HepG2 (cell line): ENCODE measurements around the gene PDGFRA. TPM values are rescaled to one million over a fixed set of nuclear protein-coding genes. Genes with fewer than 3 reads are reported as not detected.

ENCODE experiments used
- ATAC-seq: fragments of 200-7000 bp; cut with Tn5 transposase; 3 replicates; pipeline ENCODE4 v1.9.1; 2020; ENCODE audit warnings: mild to moderate bottlenecking, moderate library complexity
- BruUV-seq: library from RNA; stranded (reverse); fragments of 400-500 nt; replicated peaks from 2 replicates; lab custom pipeline; 2021; lab: Mats Ljungman, UMichigan
- CTCF ChIA-PET: fragments of 300-600 bp; formaldehyde crosslinking; extraction: SDS; loops from one replicate; lab custom pipeline; 2021; ENCODE audit warnings: low total read pairs, inconsistent platforms, low intra/inter-chr PET ratio; lab: Yijun Ruan, JAX
- POLR2A ChIA-PET: fragments of 350-600 bp; sonication (Branson Sonifier 250); formaldehyde crosslinking; loops from one replicate; lab custom pipeline; 2020; ENCODE audit warnings: antibody characterized with exemption, inconsistent platforms; lab: Yijun Ruan, JAX
- DNase-seq: peaks from one replicate; pipeline ENCODE4 v3.0.0-alpha.2; 2015; ENCODE audit warnings: low spot score
- FAIRE-seq: peaks from 3 replicates; lab custom pipeline; 2011; peaks lifted over from hg19 to GRCh38; lab: Jason Lieb, UNC
- H2AFZ ChIP-seq: one replicate; pipeline ENCODE4 v1.6.1; 2011; ENCODE audit warnings: low read length, inconsistent platforms
- H3K27ac ChIP-seq: fragments of 300-600 bp; 3 replicates; pipeline ENCODE4 v1.8.0; 2011; ENCODE audit warnings: mixed run types, mild to moderate bottlenecking, mixed read lengths, low read length, inconsistent platforms; ENCODE audit not compliant: insufficient read depth; ENCODE audit errors: extremely low read length
- H3K27me3 ChIP-seq, 2 experiments: fragments of 200-600 bp in 1 of 2; 2 replicates in 1 of 2; 3 replicates in 1 of 2; pipeline versions ENCODE4 v1.6.0 to v1.8.0; 2011; ENCODE audit warnings: low read length in 2 of 2, mild to moderate bottlenecking in 2 of 2, moderate library complexity in 2 of 2, inconsistent platforms in 1 of 2; ENCODE audit not compliant: insufficient read depth in 2 of 2, control insufficient read depth in 1 of 2
- H3K36me3 ChIP-seq, 2 experiments: fragments of 200-600 bp in 1 of 2; replicated peaks in 1 of 2; 2 replicates in 1 of 2; 3 replicates in 1 of 2; pipeline versions ENCODE4 v1.5.1 to v1.8.0; 2011; ENCODE audit warnings: low read length in 2 of 2, inconsistent platforms in 1 of 2; ENCODE audit not compliant: insufficient read depth in 2 of 2, control insufficient read depth in 1 of 2
- H3K4me1 ChIP-seq: 2 replicates; pipeline ENCODE4 v1.5.1; 2012; ENCODE audit warnings: low read length, inconsistent platforms; ENCODE audit not compliant: insufficient read depth
- H3K4me2 ChIP-seq: 2 replicates; pipeline ENCODE4 v1.6.0; 2011; ENCODE audit warnings: low read depth, low read length, inconsistent platforms
- H3K4me3 ChIP-seq, 3 experiments: fragments of 200-600 bp in 1 of 3; sonication (generic), shearing (Covaris generic) in 1 of 3; replicated peaks in 1 of 3; 2 replicates each; pipeline ENCODE4 v1.5.1; 2011 to 2016; ENCODE audit warnings: low read length in 3 of 3, inconsistent platforms in 2 of 3, low read depth in 2 of 3, mild to moderate bottlenecking in 2 of 3, control low read depth in 1 of 3, mixed read lengths in 1 of 3; ENCODE audit not compliant: insufficient read depth in 1 of 3
- H3K79me2 ChIP-seq: one replicate; pipeline ENCODE4 v1.6.1; 2011; ENCODE audit warnings: low read length, inconsistent platforms; ENCODE audit not compliant: insufficient read depth
- H3K9ac ChIP-seq: 2 replicates; pipeline ENCODE4 v1.6.0; 2011; ENCODE audit warnings: mild to moderate bottlenecking, low read depth, low read length, inconsistent platforms; ENCODE audit not compliant: insufficient read depth
- H3K9me3 ChIP-seq: 2 replicates; pipeline ENCODE4 v1.5.1; 2012; ENCODE audit warnings: mild to moderate bottlenecking, low read length
- H4K20me1 ChIP-seq: 2 replicates; pipeline ENCODE4 v1.6.0; 2011; ENCODE audit warnings: inconsistent platforms, mild to moderate bottlenecking, low read length, moderate library complexity; ENCODE audit not compliant: insufficient read depth
- ZEB1 ChIP-seq: IDR thresholded peaks from 2 replicates; pipeline ENCODE4 v1.6.1; 2012; ENCODE audit warnings: mild to moderate bottlenecking, low read depth, inconsistent platforms; ENCODE audit not compliant: insufficient replicate concordance
- ZNF251 ChIP-seq: sonication (generic); formaldehyde crosslinking; IDR thresholded peaks from 2 replicates; pipeline ENCODE4 v1.9.0; 2021; ENCODE audit warnings: mild to moderate bottlenecking, missing genetic modification reagents
- ZNF766 ChIP-seq: sonication (generic); formaldehyde crosslinking; IDR thresholded peaks from 2 replicates; pipeline ENCODE4 v1.5.0; 2020; ENCODE audit warnings: missing genetic modification reagents, borderline replicate concordance
- WGBS: methylation state at CpG from one replicate; pipeline ENCODE4 v1.1.6; 2017; ENCODE audit warnings: low lambda C conversion rate; 5-methylcytosine and 5-hydroxymethylcytosine counted together
- in situ Hi-C: cut with HindIII; loops from 2 replicates; pipeline ENCODE4 v1.10.0; 2017; ENCODE audit warnings: low pct_unique_long_range_greater_than_20kb; ENCODE audit not compliant: extremely low pct_ligation_motif_present
- intact Hi-C: fragments of 100-400 bp; cut with micrococcal nuclease; formaldehyde crosslinking; loops from one replicate; pipeline ENCODE4 v1.10.0; 2022; ENCODE audit not compliant: unreplicated experiment
- polyA plus RNA-seq, 8 experiments: library from polyadenylated mRNA; depleted of rRNA in 3 of 8; stranded (reverse) in 7 of 8; unstranded in 1 of 8; fragments of >200 nt; fragmentation: Illumina TruSeq in 4 of 8; extraction: Trizol in 4 of 8; gene quantifications; 2 replicates each; pipeline versions ENCODE4 v1.2.1 to v1.2.3, GENCODE V29; 2011 to 2016; ENCODE audit warnings: low read depth in 4 of 8, missing spikeins in 1 of 8, mixed read lengths in 1 of 8; ENCODE audit not compliant: insufficient read depth in 1 of 8
- total RNA-seq, 5 experiments: library from RNA; depleted of rRNA; stranded (reverse); fragments of >200 nt; fragmentation: Illumina TruSeq; extraction: Trizol; gene quantifications; 2 replicates each; pipeline ENCODE4 v1.2.3, GENCODE V29; 2016; ENCODE audit warnings: low read depth in 1 of 5
- TF ChIP-seq, protein P1 (sequence below): sonication (generic); formaldehyde crosslinking; IDR thresholded peaks from 2 replicates; pipeline ENCODE4 v1.4.0; 2020; ENCODE audit warnings: missing genetic modification reagents, borderline replicate concordance
- TF ChIP-seq, protein P2 (sequence below): sonication (generic); formaldehyde crosslinking; IDR thresholded peaks from 2 replicates; pipeline ENCODE4 v1.8.0; 2022; ENCODE audit warnings: mild to moderate bottlenecking, missing genetic modification reagents, borderline replicate concordance

The PDGFRA gene
- total and polyA plus RNA-seq, 2 of the 13 experiments (the other 11 are each of a cell fraction or from before 2014, with no cell fraction given): 0.04 TPM; not detected in 1

DNA sequence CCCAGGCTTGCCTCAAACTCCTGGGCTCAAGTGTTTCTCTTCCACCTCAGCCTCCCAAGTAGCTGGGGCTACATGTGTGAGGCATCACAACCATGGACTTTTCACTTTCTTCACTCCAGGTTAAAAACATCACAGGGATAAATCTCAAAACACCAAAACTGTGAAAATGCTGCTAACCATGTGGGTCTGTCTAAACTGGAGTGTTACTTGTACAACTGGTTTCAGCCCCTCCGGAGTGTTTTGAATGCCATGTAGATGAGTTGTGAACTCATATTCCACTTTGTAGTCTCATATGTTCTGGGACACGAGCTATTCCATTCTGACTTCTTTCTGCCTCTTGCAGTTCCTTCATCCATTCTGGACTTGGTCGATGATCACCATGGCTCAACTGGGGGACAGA is 43.0 kb downstream of the PDGFRA start (continued):
- TF ChIP-seq, protein P1, sequence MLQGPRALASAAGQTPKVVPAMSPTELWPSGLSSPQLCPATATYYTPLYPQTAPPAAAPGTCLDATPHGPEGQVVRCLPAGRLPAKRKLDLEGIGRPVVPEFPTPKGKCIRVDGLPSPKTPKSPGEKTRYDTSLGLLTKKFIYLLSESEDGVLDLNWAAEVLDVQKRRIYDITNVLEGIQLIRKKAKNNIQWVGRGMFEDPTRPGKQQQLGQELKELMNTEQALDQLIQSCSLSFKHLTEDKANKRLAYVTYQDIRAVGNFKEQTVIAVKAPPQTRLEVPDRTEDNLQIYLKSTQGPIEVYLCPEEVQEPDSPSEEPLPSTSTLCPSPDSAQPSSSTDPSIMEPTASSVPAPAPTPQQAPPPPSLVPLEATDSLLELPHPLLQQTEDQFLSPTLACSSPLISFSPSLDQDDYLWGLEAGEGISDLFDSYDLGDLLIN (CRISPR knock-in tag): no peak

GRCh38 chr4:54274264-54274663 is 45.2 kb downstream of the PDGFRA start:
- Histone ChIP-seq H3K4me2 (no peak overlapping the region), H3K36me3 (no peaks in the 10 kb centered on the region), H3K4me3 (no peak overlapping the region), H3K9ac (no peak overlapping the region), H2AFZ (no peak overlapping the region), H3K27me3 (no peaks in the 10 kb centered on the region), H3K79me2 (no peaks in the 10 kb centered on the region), H3K9me3 (no peaks in the 10 kb centered on the region), H3K27ac (no peak overlapping the region), H4K20me1 (no peaks in the 10 kb centered on the region), H3K4me1 (no peaks in the 10 kb centered on the region)
- ChIA-PET CTCF (no interaction called here), POLR2A (no interaction called here)
- no peak for TF ChIP-seq ZNF766 (CRISPR knock-in tag)
- TF ChIP-seq, protein P2, sequence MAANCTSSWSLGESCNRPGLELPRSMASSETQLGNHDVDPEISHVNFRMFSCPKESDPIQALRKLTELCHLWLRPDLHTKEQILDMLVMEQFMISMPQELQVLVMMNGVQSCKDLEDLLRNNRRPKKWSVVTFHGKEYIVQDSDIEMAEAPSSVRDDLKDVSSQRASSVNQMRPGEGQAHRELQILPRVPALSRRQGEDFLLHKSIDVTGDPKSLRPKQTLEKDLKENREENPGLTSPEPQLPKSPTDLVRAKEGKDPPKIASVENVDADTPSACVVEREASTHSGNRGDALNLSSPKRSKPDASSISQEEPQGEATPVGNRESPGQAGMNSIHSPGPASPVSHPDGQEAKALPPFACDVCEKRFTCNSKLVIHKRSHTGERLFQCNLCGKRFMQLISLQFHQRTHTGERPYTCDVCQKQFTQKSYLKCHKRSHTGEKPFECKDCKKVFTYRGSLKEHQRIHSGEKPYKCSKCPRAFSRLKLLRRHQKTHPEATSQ: no peak
- no peak for TF ChIP-seq ZNF251 (CRISPR knock-in tag)
- no peak for TF ChIP-seq ZEB1
- DNase-seq (no peak), FAIRE-seq (no peak), ATAC-seq (no peak)
- intact Hi-C loops (no loop called here), in situ Hi-C loops (no loop called here)
- BruUV-seq: no TSS peak
- WGBS: 41% methylated on average over 3 of the region's 3 CpGs
